WERI-Rb-1 (cell line): ENCODE measurements around the gene STXBP5.
"Not testable (repeated sequence)": the region's sequence is repeated elsewhere in the genome, so short reads cannot be mapped to it uniquely, and the experiment has no call there.

Source experiments
- DNase-seq: peaks from one replicate; pipeline ENCODE4 v3.0.0-alpha.2; 2020
- H3K27ac ChIP-seq: fragments of 250-450 bp; sonication (Bioruptor Pico); 2 replicates; pipeline ENCODE4 v1.5.1; 2020; ENCODE audit warnings: mild to moderate bottlenecking, moderate library complexity
- H3K27me3 ChIP-seq: fragments of 250-450 bp; sonication (Bioruptor Pico); 2 replicates; pipeline ENCODE4 v1.5.1; 2021; ENCODE audit warnings: mild to moderate bottlenecking, low read depth, moderate library complexity; ENCODE audit not compliant: insufficient read depth, severe bottlenecking
- H3K36me3 ChIP-seq: fragments of 250-450 bp; sonication (Bioruptor Pico); 2 replicates; pipeline ENCODE4 v1.5.1; 2020; ENCODE audit warnings: mild to moderate bottlenecking, moderate library complexity
- H3K4me3 ChIP-seq: 2 replicates; pipeline ENCODE4 v1.5.1; 2011; ENCODE audit warnings: low read depth, mild to moderate bottlenecking, control low read depth, low read length
- H3K9me3 ChIP-seq: fragments of 250-450 bp; sonication (Bioruptor Pico); 2 replicates; pipeline ENCODE4 v1.5.1; 2021; ENCODE audit warnings: mild to moderate bottlenecking, moderate library complexity; ENCODE audit not compliant: severe bottlenecking
- CTCF ChIP-seq: IDR thresholded peaks from 2 replicates; pipeline ENCODE4 v1.5.1; 2011; ENCODE audit warnings: low read depth, mild to moderate bottlenecking, control low read depth, inconsistent platforms, low read length

The STXBP5 gene

DNA sequence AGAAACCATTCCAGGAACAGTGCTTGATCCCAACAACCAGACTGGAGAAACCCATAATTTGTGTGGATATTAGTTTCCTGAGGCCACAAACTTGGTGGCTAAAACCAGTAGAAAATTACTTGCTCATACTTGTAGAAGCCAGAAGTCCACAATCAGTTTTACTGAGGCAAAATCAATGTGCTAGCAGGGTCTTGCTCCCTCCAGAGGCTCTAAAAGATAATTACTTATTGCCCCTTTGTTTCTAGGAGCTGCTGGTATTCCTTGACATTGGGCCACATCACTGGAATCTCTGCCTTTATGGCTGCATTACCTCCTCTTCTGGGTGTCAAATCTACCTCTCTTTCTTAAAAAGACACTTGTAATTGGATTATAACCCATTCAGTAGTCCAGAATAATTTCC lies 162.1 kb downstream of the STXBP5 start:
- Histone ChIP-seq H3K27ac (no peak overlapping the region), H3K9me3 (no peaks in the 10 kb centered on the region), H3K27me3 (no peaks in the 10 kb centered on the region), H3K36me3 (no peaks in the 10 kb centered on the region; the same call in none of the 2 replicates), H3K4me3 (no peak overlapping the region)
- TF ChIP-seq CTCF = no peak
- no peak for DNase-seq

- DNase-seq = no peak
- Histone ChIP-seq H3K27ac (no peak overlapping the region), H3K27me3 (no peaks in the 10 kb centered on the region), H3K4me3 (no peak overlapping the region), H3K9me3 (no peaks in the 10 kb centered on the region), H3K36me3 (no peaks in the 10 kb centered on the region)
- TF ChIP-seq CTCF = no peak
Measured at GRCh38 chr6:147371325-147371724, 167.1 kb downstream of the STXBP5 start.

- H3K36me3 ChIP-seq = no peaks in the 10 kb centered on the region; the same call in 1 of the 2 replicates
- no peak overlapping the region for H3K27ac ChIP-seq
- no peaks in the 10 kb centered on the region for H3K27me3 ChIP-seq
- TF ChIP-seq CTCF = no peak
- no peak for DNase-seq
- H3K4me3 ChIP-seq = no peak overlapping the region
- no peaks in the 10 kb centered on the region for H3K9me3 ChIP-seq
Measured at GRCh38 chr6:147372806-147373205, 168.6 kb downstream of the STXBP5 start.

DNA sequence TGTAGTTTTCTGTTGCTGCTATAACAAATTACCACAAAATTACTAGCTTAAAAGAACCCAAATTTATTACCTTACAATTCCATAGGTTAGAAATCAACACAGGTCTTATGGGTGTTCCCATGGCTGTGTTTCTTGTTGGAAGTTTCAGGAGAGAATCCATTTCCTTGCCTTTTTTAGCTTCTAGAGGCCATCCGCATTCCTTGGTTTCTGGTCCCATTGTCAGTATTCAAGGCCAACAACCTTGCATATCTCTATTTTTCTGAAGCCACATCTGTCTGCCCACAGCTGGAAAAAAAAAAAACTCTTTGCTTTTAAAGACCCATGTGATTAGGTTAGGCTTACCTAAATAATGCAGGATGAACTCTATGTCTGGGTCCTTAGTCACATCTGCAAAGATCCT lies 174.6 kb downstream of the STXBP5 start:
- no peaks in the 10 kb centered on the region for H3K27me3 ChIP-seq
- H3K4me3 ChIP-seq = no peak overlapping the region
- H3K36me3 ChIP-seq = no peaks in the 10 kb centered on the region; the same call in 1 of the 2 replicates
- no peak overlapping the region for H3K27ac ChIP-seq
- no peak for DNase-seq
- no peaks in the 10 kb centered on the region for H3K9me3 ChIP-seq
- no peak for TF ChIP-seq CTCF

- H3K27me3 ChIP-seq, H3K9me3 ChIP-seq, H3K36me3 ChIP-seq, H3K27ac ChIP-seq, H3K4me3 ChIP-seq, DNase-seq: not testable (repeated sequence)
Measured at GRCh38 chr6:147380841-147381240, 176.6 kb downstream of the STXBP5 start.

- no peaks in the 10 kb centered on the region; the same call in 1 of the 2 replicates for H3K36me3 ChIP-seq
- no peaks in the 10 kb centered on the region for H3K9me3 ChIP-seq
- H3K27me3 ChIP-seq = no peaks in the 10 kb centered on the region
- H3K27ac ChIP-seq = no peak overlapping the region
- no peak for TF ChIP-seq CTCF
- no peak overlapping the region for H3K4me3 ChIP-seq
- DNase-seq = no peak
Measured at GRCh38 chr6:147381712-147382111, 177.5 kb downstream of the STXBP5 start.
